Lung (tissue), 12 donors: Measurements from ENCODE around the gene RASSF7. TPM values are rescaled to one million over a fixed set of nuclear protein-coding genes. Genes with fewer than 3 reads are reported as not detected.

Experiments used
- ATAC-seq: fragments of 200-7000 bp; cut with Tn5 transposase; one replicate; pipeline ENCODE4 v1.9.1; 2020; ENCODE audit warnings: moderate number of reproducible peaks; ENCODE audit not compliant: insufficient read depth, low FRiP score
- DNase-seq, 3 donors: peaks; one replicate each; pipeline ENCODE4 v3.0.0-alpha.2; 2013 to 2017
- H3K27ac ChIP-seq, 2 donors: one replicate each; pipeline ENCODE4 v1.5.1; 2013; ENCODE audit warnings: mild to moderate bottlenecking in 2 of 2, moderate library complexity in 2 of 2, control low read depth in 1 of 2, inconsistent platforms in 1 of 2, low read depth in 1 of 2, low read length in 1 of 2
- H3K27me3 ChIP-seq, 3 donors: one replicate each; pipeline ENCODE4 v1.5.1; 2013; ENCODE audit warnings: low read length in 2 of 3; ENCODE audit not compliant: control insufficient read depth in 3 of 3, insufficient read depth in 3 of 3
- H3K36me3 ChIP-seq, 4 donors: one replicate each; pipeline ENCODE4 v1.5.1; 2013; ENCODE audit warnings: low read length in 4 of 4, mild to moderate bottlenecking in 1 of 4, moderate library complexity in 1 of 4; ENCODE audit not compliant: control insufficient read depth in 4 of 4, insufficient read depth in 4 of 4
- H3K4me1 ChIP-seq, 5 donors: one replicate each; pipeline ENCODE4 v1.5.1; 2013; ENCODE audit warnings: low read length in 5 of 5, mild to moderate bottlenecking in 2 of 5, moderate library complexity in 1 of 5; ENCODE audit not compliant: control insufficient read depth in 5 of 5, insufficient read depth in 5 of 5
- H3K4me3 ChIP-seq: one replicate; pipeline ENCODE4 v1.5.1; 2013; ENCODE audit warnings: mild to moderate bottlenecking, control low read depth, moderate library complexity
- H3K9ac ChIP-seq, 2 donors: one replicate each; pipeline ENCODE4 v1.5.1; 2013; ENCODE audit warnings: low read length in 2 of 2, control low read depth in 1 of 2; ENCODE audit not compliant: insufficient read depth in 1 of 2
- H3K9me3 ChIP-seq, 4 donors: one replicate each; pipeline ENCODE4 v1.5.1; 2013; ENCODE audit warnings: low read length in 3 of 4, mild to moderate bottlenecking in 1 of 4, moderate library complexity in 1 of 4; ENCODE audit not compliant: control insufficient read depth in 4 of 4, insufficient read depth in 3 of 4
- CTCF ChIP-seq: IDR thresholded peaks from 2 replicates; pipeline ENCODE4 v1.5.1; 2012; ENCODE audit warnings: mild to moderate bottlenecking; ENCODE audit errors: control extremely low read depth, extremely low read depth
- WGBS, 2 donors: extraction: QIAGEN DNeasy Blood & Tissue Kit; methylation state at CpG; one replicate each; pipeline ENCODE4 v1.1.7; 2013; 5-methylcytosine and 5-hydroxymethylcytosine counted together
- polyA plus RNA-seq, 2 donors: library from polyadenylated mRNA; stranded (reverse); fragments of 200-250 nt; gene quantifications; one replicate each; pipeline ENCODE4 v1.2.1, GENCODE V29; 2013
- total RNA-seq, 2 donors: library from RNA; depleted of rRNA in 1 of 2; stranded (reverse); fragments of >200 nt in 1 of 2; gene quantifications; one replicate each; pipeline ENCODE4 v1.2.1, GENCODE V29; 2014 to 2021
- donor health status: control.
- donor health status: control.
- donor health status: Bipolar disorder and iron deficiency.
- donor health status: healthy.
- donor health status: DM: yes; HTN: yes; CAD: no.

The RASSF7 gene
- total and polyA plus RNA-seq, 4 donors: 47.9 to 153 (median 66.4) TPM

- ATAC-seq (no peak), DNase-seq (no peak)
- no peaks in the 10 kb centered on the region for H3K27me3 ChIP-seq
- no peak overlapping the region for H3K9ac ChIP-seq
- no peak overlapping the region for H3K4me3 ChIP-seq
- TF ChIP-seq CTCF: no peak
- H3K27ac ChIP-seq: no peak overlapping the region
- H3K4me1 ChIP-seq: no peaks in the 10 kb centered on the region
- WGBS, 2 donors: 87 to 88% methylated on average over 5 of the region's 5 CpGs
- no peaks in the 10 kb centered on the region for H3K36me3 ChIP-seq
- H3K9me3 ChIP-seq: no peaks in the 10 kb centered on the region
These were observed 16.0 kb upstream of the RASSF7 start for GRCh38 chr11:544817-545166.

GRCh38 chr11:545171-545570, 15.6 kb upstream of the RASSF7 start:
- WGBS, 2 donors: 90 to 92% methylated on average over 11 of the region's 11 CpGs
- no peaks in the 10 kb centered on the region for H3K4me1 ChIP-seq
- no peak overlapping the region for H3K27ac ChIP-seq
- DNase-seq: no peak
- TF ChIP-seq CTCF: no peak
- H3K9ac ChIP-seq: no peak overlapping the region
- no peaks in the 10 kb centered on the region for H3K36me3 ChIP-seq
- ATAC-seq: no peak
- no peak overlapping the region for H3K4me3 ChIP-seq
- H3K27me3 ChIP-seq: no peaks in the 10 kb centered on the region
- H3K9me3 ChIP-seq: no peaks in the 10 kb centered on the region

- no peak for TF ChIP-seq CTCF
- Histone ChIP-seq H3K27me3 (peaks cover 0 to 1% (median 0%) of the 10 kb centered on the region in 3 donors), H3K36me3 (no peaks in the 10 kb centered on the region), H3K4me3 (no peak overlapping the region), H3K27ac (no peak overlapping the region), H3K9me3 (no peaks in the 10 kb centered on the region), H3K4me1 (no peaks in the 10 kb centered on the region), H3K9ac (no peak overlapping the region)
- ATAC-seq (no peak), DNase-seq (no peak)
- 89 to 91% methylated on average over 32 of the region's 32 CpGs for WGBS, 2 donors
These were observed 11.8 kb upstream of the RASSF7 start for GRCh38 chr11:548700-549603.
